ENCODE measurements around the gene DOCK9.

The DOCK9 gene

DNA sequence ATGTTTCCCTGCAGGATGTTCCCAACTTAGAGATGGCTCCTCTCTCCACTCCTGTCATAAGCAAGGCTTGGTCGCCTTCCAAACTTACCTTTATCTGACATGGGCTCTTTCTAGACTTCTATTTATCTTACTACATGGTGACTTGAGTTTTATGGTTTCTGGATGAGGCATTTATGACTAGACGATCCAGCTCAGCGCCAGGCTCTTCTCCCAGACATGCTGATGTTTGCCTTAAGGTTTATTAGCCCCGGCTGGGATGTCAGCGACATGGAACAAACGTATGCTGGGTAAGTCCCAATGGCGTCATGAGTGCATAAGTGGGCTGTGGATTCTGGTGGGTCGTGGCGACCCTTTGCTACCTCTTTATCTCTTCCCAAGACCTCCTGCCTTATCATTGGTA lies 185.5 kb downstream of the DOCK9 start:
- no peak for DNase-seq

DNA sequence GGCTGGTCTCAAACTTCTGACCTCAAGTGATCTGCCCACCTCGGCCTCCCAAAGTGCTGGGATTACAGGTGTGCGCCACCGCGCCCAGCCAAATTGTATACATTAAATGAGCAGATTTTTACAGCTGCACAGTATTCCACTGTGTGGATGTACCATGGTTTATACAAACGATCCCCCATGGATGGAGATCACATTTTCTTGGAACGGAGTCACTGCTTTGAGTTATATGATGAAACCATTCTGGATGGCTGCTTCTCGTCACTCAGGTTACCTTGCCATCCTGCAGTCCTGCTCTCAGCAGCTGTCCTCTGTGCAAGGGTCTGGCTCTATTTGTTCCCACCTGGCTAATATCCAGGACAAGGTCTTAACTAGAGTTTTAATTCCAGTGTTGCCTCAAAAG lies 186.3 kb downstream of the DOCK9 start:
- DNase-seq = no peak

DNA sequence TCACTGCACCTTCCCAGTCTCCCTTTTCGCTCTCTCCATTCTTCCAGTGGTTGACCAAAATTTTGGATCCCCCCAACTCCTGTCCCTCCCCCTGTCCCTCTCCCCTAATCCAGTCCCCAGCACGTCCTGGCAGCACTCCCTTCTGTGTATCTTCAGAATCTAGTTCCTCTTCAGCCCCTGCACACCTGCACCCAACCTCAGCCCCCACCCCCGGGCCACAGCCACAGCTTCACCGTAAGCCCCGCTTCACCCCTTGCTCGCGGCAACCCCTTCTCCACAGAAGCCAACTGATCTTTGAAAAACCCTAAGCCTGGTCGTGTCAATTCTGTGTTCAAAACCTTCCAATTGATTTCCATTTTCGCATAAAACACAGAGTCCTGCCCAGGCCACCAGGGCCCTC lies 189.9 kb downstream of the DOCK9 start:
- no peak for DNase-seq

DNA sequence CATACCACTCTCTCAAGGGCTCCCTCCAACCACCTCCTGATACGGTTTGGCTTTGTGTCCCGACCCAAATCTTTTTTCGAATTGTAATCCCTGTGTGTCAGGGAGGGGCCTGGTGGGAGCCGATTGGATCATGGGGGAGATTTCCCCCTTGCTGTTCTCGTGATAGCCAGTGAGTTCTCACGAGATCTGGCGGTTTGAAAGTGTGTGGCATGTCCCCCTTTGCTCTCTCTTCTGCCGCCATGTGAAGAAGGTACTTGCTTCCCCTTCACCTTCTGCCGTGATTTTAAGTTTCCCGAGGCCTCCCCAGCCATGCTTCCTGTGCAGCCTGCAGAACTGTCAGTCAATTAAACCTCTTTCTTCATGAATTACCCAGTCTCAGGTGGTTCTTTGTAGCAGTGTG lies 190.7 kb downstream of the DOCK9 start:
- DNase-seq = no peak

DNA sequence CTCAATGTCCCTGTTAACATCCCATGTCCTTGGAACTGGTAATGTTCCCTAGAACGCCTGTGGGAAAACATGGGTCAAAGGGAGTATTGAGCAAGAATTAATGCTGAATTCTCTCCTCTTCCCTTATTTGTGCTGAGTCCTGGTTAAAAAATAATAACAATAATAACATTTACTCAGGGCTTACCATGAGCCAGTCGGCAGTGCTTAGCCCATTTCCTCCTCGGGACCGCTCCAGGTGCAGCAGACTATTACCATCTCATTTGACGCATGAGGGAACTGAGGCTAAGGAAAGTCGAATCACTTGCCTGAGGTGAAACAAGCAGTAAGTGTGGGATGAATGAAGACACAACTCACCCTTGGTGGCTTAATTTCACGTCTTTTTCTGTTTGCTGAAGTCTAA lies 191.8 kb downstream of the DOCK9 start:
- DNase-seq = no peak

DNA sequence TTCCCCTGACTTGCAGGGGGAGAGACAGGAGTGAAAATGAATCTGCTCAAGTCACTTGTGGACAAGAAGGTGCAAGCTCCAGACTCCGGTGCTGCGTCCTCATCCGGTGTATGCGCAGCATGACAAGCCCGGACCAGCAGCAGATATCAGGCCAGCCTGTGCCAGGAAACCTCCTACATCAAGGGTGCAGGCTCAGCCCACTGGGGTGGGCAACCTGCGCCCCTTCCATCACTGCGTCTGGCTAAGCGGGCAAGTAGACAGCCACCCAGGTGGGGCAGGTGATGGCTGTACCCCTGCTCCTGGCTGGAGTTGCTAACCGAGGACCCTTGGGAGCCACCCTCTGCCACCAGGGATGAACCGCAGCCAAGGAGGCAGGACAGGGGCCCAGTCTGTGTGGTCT lies 192.5 kb downstream of the DOCK9 start:
- no peak for DNase-seq

DNA sequence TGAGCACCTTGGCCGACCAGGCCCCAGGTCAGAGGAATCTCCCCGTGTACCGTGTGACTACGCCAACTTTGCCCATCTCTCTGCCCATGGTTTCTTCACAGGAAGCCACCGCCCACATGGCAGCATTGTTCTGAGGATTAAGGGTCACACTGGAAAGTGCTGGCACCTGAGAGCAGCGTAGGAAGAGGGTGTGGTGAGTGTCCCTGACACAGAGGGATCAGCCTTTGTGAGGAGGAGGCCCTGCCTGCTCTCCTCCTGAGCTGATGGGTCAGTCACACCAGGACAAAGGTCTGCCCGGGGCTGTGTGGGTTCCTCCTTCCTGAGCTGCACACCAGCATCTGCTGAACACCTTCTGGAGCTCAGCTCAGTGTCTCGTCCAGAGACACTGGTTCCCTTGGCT lies 193.2 kb downstream of the DOCK9 start:
- no peak for DNase-seq

DNA sequence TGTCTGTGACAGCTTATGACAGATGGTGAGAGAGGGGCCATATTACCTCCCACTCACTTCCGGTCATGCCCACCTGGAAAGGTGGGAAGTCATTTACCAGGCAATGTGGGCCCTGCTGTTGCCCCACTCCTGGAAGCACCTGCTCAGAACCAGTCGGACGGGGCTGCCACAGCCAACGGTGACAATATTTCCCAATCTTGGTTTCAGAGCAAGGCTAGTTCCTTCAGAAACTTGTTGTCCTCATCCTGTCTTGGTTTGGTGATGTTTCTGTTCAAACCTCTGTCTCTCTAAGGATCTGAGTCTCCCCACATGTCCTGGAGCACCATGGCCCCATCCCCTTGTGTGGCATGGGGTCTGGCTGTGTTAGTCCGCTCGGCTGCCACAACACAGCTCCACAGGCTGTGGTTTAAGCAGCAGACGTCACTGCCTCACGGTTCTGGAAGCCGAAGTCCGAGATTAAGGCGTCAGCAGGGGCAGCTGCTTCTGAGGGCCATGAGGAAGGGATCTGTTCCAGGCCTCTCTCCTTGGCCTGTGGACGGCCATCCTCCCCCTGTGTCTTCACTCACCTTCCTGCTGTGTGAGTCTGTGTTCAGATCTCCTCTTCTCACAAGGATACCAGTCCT lies 193.9 kb downstream of the DOCK9 start:
- DNase-seq = no peak

DNA sequence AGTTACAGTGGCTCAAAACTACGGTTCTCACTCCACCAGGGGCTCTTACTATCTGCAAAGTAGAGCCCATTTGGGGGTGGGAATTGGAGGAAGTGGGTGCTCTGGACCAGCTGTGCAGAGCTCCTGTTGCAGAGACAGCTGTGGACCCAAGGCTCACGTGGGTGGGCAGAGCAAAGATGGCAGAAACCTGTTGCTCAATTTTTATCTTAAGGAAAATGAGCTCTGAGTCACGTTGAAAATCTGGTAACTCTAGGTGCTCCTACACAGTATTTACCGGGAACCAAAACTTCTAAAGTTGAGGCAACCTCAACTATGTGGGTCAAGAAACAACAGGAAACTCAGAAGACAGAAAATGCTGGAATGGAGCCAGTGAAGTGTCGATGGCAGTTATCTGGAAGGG lies 195.2 kb downstream of the DOCK9 start:
- DNase-seq = no peak

DNA sequence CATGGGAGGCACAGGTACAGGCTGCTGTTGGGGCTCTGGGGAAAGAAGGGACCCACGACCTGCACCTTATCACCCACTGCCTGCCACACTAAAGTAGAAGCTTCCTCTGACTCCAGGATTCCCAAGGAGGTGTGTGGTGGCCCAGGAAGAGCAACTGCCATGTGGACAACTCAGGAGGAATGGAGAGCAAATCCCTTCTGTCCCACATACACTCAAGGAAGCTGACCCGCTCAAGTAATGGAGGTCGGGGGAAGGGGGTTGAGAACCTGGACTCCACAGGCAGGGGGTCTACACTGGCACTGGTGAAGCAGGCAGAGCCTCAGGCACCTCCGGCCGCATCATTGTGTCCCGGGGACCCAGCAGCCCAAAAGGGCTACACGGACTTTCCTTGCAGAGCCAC lies 196.0 kb downstream of the DOCK9 start:
- no peak for DNase-seq

DNA sequence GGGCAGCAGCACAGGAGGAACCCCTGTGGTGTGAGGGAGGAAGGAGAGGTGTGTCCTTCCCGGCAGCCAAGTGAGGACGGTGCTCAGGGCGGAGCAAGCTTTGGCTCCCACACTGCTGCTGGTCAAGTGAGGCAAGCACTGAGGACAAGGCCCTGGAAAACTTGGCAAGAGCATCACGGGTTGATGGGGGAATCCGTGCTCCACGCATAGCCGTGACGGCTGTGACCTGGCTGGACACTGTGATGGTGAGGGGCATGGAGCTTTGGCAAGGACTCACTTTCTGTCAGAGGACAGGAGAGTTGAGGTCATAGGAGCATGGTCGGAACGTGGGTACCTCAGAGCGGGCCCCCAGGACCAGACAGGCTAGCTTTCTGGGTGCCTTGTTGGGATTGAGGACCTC lies 196.4 kb downstream of the DOCK9 start:
- DNase-seq = no peak

DNA sequence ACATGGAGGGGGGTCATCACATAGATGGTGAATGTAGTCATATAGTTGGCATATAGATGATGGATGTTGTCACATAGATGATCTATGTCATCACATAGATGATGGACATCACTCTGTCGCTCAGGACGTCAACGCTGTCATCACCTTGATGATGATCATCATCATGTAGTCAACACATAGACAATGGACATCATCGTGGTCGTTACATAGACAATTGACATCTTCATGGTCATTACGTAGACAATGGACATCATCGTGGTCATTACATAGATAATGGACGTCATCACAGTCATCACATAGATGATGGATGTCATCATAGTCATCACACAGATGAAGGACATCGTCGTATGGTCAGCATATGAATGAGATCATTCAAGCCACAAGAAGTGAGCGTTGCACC lies 196.8 kb downstream of the DOCK9 start:
- DNase-seq = no peak

DNA sequence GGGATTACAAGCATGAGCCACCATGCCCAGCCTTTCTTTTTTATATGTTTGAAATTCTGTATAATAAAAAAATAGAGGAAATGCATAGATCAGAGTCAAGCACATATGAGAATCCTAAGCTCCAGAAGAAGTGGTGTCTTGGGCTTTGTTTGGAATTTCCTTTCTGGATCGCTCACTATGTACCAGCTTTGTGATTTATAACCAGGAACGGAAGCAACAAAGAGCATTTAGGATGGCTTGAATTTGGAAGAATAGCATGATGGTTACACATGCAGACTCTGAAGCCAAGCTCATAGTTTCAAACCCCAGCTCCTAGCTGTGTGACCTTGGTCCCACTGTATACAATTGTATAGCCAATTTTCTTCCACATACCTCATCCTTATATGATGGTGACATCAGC lies 197.4 kb downstream of the DOCK9 start:
- no peak for DNase-seq

DNA sequence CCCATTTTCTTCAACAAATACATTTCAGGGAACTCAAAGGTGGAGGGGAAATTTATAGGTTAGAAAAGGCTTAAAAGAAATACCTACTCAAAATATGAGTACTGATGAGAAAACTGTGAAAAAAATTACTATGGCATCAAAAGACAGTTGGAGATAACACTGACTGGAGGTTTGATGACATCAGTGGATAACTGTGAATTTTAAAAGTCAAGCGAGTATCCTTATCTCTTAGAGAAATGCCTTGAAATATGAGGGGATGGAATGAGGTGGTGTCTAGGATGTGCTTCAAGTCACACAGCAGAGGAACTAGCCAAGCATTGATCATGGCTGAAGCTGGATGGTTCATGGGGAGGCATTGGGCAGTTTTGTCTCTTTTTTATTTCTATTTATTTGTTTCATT lies 198.2 kb downstream of the DOCK9 start:
- DNase-seq = no peak

DNA sequence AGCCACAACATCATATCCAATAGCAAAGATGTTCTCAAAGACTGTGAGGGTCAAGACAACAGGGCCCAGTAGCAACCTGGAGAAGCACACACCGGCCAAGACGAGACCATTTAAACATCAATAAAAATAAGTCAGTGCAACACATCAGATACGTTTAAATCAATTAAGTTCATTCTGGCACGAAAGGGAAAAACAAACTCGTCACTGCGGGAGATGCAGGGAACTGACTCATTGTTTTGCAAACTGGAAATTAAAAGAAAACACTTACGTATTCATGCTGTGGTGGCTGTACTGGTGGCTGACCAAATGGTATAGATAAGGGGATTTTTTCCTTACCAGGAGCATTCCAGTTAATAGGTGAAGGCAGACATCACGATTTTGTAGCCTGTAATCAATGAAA lies 199.1 kb downstream of the DOCK9 start:
- no peak for DNase-seq

DNA sequence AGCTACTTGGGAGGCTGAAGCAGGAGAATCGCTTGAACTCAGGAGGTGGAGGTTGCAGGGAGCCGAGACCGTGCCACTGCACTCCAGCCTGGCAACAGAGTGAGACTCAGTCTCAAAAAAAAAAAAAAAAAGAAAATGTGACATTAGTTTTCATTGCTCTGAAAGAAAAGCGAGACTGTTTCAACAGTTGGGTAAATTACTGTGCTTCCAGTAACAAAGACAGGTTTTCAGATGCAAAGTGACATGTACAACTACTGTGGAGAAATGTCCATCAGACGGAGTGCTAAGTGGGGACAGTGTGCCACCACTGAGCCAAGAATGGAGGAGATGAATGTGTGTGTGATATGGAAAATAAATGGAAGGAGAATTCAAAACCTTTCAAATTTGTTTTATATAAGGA lies 201.2 kb downstream of the DOCK9 start:
- no peak for DNase-seq

DNA sequence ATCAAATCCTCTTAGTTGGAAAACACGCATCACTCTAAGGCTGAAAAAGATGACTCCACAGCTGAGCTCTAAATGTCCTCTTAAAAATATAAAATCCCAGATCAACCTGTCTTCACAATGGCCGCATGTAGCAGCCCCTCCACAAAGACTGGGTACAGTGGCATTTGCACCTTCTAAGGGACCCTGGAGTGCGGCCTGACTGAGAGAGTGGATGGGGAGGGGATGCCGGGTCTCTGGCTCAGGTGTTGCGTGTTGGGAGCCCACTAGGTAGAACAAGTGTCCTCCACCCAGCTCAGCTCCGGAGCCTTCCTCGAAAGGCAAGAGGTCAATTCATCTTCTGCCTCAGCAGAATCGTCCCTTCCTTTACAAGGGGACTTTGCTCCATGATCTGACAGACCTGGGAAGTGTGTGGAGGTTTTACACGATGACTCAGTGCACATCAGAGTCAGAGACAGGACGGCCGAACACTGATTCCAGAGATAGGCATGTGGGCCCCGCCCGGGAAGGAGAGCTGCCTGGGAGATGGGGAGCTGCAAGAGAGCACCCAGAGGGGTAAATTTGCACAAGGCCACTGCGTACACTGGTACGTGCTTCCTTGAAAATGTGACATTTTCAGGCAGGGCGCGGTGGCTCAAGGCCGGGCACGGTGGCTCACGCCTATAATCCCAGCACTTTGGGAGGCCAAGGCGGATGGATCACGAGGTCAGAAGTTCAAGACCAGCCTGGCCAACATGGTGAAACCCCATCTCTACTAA lies 201.8 kb downstream of the DOCK9 start:
- DNase-seq = no peak

DNA sequence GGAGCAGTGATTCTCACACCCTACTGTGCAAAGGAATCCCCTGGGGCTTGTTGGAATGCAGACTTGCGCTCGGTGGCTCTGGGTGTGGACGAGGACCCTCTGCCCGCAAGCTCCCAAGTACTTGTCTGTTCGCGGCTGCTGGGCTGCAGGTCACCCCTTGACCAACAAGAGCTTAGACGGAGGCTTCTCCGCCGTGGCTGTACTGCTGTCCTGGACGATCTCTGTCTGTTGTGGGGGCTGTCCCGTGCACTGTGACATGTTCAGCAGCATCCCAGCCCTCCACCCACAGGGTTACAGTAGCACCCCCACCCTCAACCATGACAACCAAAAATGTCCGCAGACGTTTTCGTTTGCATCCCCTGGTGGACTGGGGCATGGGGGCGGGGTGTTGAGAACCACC lies 202.5 kb downstream of the DOCK9 start:
- no peak for DNase-seq

DNA sequence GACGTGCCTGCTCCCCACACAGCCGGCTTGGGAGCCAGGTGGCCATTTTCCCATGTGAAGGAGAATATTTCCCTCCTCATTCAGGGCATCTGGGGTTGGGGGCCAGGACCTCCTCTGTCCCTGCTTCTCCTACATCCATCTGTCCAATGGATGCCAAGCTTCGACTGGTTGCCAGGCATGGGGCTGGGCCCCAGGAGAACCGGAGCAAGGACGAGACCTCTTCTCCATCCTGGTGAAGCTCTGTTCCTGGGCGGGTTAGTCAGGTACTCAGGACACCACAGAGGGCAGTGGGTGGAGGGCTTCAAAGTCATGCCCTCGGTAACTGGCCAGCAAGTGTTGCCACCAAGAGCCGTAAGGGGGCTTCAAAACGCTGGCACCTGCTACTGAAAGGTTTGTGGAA lies 203.1 kb downstream of the DOCK9 start:
- DNase-seq = no peak

DNA sequence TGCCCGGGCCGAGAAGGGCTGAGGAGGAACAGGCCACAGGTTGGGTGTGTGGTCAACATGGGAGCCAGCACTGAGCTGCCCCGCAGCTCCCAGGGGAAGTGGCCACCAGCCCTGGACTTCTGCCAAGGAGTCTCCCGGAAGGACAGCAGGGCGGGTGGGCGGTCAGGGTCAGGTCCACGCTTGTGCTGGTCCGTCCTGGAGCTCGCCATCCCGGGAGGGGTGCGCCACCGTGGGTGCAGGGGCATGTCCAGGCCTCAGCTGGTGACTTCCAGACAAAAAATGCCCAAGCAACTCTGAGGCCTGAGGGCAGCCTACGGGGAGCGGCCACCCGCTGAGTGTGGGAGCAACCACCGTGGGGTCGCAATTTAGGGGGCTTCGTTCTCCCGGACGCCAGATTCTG lies 203.9 kb downstream of the DOCK9 start:
- DNase-seq = no peak

DNA sequence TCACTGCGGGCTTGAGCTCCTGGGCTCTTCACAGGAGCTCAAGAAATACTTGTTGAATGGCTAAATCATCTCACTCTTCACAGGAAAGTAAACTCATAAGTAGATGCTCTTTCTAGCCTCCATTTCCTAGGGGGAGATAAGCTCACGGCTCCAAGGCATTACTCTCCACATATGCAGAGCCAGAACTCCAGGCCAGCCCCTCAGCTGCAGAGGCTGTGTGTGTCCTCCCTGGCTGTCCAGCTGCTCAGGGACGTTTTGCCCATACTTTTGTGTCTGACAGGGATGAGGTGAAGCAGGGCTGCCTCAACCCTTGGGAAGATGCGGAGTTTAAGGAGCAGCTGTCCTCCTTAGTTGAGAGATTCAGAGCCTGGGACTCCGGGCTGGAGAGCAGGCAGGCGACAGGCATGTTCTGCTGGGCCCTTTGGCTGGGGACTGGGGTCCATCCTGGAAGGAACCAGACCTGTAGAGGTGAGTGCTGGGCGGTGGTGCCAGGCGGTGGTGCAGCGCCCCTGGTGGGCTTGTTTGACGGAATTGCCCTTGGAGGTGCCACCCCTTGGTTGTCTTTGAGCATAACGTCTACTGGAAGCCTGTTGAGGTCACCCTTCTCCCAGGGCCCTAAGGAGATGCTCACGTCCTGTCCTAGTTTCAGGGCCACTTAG lies 204.9 kb downstream of the DOCK9 start:
- no peak for DNase-seq

DNA sequence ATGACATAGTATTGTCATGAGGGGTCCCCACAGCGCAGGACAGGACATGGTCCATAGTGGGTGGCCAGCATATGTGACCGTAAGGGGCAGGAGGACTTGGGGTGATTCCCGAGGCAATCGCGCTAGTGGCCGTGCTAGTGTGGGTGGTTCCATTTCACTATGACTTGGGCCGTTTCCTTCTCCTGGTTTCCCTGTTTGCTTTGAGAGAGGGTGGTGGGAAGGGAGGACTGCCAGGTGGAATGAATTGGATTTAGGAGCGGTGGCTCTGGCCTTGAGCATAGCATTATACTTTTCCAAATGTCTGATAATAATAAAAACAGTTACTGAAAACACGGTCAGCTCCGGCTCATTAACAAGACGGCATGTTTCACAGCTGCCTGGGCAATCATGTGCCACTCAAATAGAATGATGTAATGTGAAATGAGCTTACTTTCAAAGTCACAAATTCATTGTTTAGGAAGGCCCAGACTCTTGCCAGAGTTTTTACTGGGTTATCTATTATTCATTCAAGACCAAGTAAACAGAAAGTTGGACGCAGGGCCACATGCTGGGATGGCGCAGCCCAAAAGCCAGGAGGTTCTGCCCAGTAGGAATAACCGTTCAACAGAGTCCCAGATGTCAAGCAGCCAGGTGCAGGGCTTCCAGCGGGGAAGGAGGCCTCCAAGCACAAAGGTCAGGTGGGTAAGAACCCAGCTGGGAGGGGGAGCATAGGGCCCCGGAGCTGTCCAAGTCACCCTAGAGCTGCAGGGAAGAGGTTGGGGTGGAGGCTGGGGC lies 205.8 kb downstream of the DOCK9 start:
- no peak for DNase-seq

DNA sequence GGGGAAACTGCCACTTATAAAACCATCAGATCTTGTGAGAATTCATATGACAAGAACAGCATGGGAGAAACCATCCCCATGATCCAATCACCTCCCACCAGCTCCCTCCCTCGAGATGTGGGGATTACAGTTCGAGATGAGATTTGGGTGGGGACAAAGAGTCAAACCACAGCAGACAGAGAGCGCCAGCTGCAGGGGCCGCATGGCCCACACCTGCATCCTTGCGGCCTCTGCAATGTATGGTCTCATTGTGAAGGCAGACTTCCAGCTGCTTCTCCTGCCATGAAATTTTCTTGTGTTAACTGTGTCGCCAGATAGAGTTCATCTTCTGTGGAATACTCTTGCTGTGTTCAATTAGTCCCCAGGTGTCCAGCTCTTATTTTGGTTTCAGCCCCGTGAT lies 208.1 kb downstream of the DOCK9 start:
- DNase-seq = no peak

DNA sequence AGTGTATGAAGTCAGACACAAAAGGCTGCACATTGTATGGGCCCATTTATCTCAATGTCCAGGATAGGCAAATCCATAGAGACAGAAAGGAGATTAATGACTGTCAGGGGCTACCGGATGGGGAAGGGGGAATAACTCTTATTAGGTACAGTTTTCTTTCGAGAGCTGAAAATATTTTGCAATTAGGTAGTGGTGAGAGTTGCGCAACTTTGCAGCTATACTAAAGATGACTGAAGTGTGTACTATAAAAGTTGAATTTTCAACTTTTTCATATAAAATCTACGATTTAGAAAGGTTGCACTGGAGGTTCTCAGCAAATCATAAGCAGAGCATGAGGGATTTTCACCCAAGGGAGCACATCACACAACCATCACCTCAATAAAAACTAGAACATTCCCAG lies 209.3 kb downstream of the DOCK9 start:
- no peak for DNase-seq

Data from SIG-M5 (cell line).